ENCODE measurements around the gene PCDHGA10.
"Not testable (repeated sequence)": the region's sequence is repeated elsewhere in the genome, so short reads cannot be mapped to it uniquely, and the experiment has no call there.

GRCh38 chr5:141414548-141415274 is 1.9 kb downstream of the PCDHGA10 start:
- not testable (repeated sequence) for TF ChIP-seq POLR2AphosphoS5, SPI1, POLR2A, TAF1 (IDR thresholded peaks at IDR 0.05; ENCODE audit: low read depth, low read length)
